HFFc6 (cell line): Measurements from ENCODE around the gene GRID1. TPM values are rescaled to one million over a fixed set of nuclear protein-coding genes. Genes with fewer than 3 reads are reported as not detected.
A peak's percentile ranks its signal among the peaks of the same experiment; 100 is the strongest.

Experiments used
- DNase-seq: peaks from one replicate; pipeline ENCODE4 v3.0.0-alpha.2; 2018
- H3K27ac Mint-ChIP-seq: 2 replicates; pipeline ENCODE4 v1.8.0; 2020; ENCODE audit warnings: mild to moderate bottlenecking, mixed read lengths
- H3K27me3 Mint-ChIP-seq: 2 replicates; pipeline ENCODE4 v1.8.0; 2021; ENCODE audit warnings: mild to moderate bottlenecking, moderate library complexity, mixed read lengths; ENCODE audit not compliant: insufficient read depth
- H3K36me3 Mint-ChIP-seq: 2 replicates; pipeline ENCODE4 v1.8.0; 2021; ENCODE audit warnings: low read depth, mixed read lengths
- H3K4me1 Mint-ChIP-seq: 2 replicates; pipeline ENCODE4 v1.8.0; 2020; ENCODE audit warnings: low read depth, mixed read lengths
- H3K4me3 Mint-ChIP-seq: 2 replicates; pipeline ENCODE4 v1.8.0; 2020; ENCODE audit warnings: mild to moderate bottlenecking, moderate library complexity, mixed read lengths
- H3K9me3 Mint-ChIP-seq: 2 replicates; pipeline ENCODE4 v1.8.0; 2020; ENCODE audit warnings: mild to moderate bottlenecking, mixed read lengths
- total RNA-seq, 6 experiments: library from RNA; stranded (reverse); fragmentation: NEBNext Ultra II Directional; extraction: Animal tissue kit (Norgen Biotek cat#: 25700); gene quantifications; 2 replicates in 1 of 6; 3 replicates in 5 of 6; pipeline ENCODE4 v1.2.3, GENCODE V29; 2021
- TF ChIP-seq, protein P1 (sequence below): fragments of 200-600 bp; sonication (generic); IDR thresholded peaks from 2 replicates; pipeline ENCODE4 v1.5.0; 2021; ENCODE audit warnings: antibody characterized with exemption, mild to moderate bottlenecking

The GRID1 gene
- total RNA-seq, 6 experiments from 2014 or later, result not detected

- Mint-ChIP-seq H3K27me3 (0 out of 2 replicates have a peak, but pooled peaks cover 2% of the 10 kb centered on the region), H3K9me3 (peaks cover 40% of the 10 kb centered on the region), H3K36me3 (peaks cover 11% of the 10 kb centered on the region; the same call in 1 of the 2 replicates), H3K4me3 (no peak overlapping the region), H3K27ac (no peak overlapping the region), H3K4me1 (no peaks in the 10 kb centered on the region; the same call in 1 of the 2 replicates)
- TF ChIP-seq, protein P1, sequence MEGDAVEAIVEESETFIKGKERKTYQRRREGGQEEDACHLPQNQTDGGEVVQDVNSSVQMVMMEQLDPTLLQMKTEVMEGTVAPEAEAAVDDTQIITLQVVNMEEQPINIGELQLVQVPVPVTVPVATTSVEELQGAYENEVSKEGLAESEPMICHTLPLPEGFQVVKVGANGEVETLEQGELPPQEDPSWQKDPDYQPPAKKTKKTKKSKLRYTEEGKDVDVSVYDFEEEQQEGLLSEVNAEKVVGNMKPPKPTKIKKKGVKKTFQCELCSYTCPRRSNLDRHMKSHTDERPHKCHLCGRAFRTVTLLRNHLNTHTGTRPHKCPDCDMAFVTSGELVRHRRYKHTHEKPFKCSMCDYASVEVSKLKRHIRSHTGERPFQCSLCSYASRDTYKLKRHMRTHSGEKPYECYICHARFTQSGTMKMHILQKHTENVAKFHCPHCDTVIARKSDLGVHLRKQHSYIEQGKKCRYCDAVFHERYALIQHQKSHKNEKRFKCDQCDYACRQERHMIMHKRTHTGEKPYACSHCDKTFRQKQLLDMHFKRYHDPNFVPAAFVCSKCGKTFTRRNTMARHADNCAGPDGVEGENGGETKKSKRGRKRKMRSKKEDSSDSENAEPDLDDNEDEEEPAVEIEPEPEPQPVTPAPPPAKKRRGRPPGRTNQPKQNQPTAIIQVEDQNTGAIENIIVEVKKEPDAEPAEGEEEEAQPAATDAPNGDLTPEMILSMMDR, result no peak
- no peak for DNase-seq
Measured at GRCh38 chr10:85643845-85644525, 722.6 kb downstream of the GRID1 start.

GRCh38 chr10:85643171-85643844 lies 723.3 kb downstream of the GRID1 start:
- H3K27me3 Mint-ChIP-seq, result 0 out of 2 replicates have a peak, but pooled peaks cover 2% of the 10 kb centered on the region
- DNase-seq, result no peak
- H3K4me3 Mint-ChIP-seq, result no peak overlapping the region
- TF ChIP-seq, protein P1, result no peak
- peaks cover 33% of the 10 kb centered on the region for H3K9me3 Mint-ChIP-seq
- H3K27ac Mint-ChIP-seq, result peak overlapping the region; percentile 36; the same call in 1 of the 2 replicates
- H3K4me1 Mint-ChIP-seq, result no peaks in the 10 kb centered on the region; the same call in 1 of the 2 replicates
- H3K36me3 Mint-ChIP-seq, result peaks cover 11% of the 10 kb centered on the region; the same call in 1 of the 2 replicates

DNA sequence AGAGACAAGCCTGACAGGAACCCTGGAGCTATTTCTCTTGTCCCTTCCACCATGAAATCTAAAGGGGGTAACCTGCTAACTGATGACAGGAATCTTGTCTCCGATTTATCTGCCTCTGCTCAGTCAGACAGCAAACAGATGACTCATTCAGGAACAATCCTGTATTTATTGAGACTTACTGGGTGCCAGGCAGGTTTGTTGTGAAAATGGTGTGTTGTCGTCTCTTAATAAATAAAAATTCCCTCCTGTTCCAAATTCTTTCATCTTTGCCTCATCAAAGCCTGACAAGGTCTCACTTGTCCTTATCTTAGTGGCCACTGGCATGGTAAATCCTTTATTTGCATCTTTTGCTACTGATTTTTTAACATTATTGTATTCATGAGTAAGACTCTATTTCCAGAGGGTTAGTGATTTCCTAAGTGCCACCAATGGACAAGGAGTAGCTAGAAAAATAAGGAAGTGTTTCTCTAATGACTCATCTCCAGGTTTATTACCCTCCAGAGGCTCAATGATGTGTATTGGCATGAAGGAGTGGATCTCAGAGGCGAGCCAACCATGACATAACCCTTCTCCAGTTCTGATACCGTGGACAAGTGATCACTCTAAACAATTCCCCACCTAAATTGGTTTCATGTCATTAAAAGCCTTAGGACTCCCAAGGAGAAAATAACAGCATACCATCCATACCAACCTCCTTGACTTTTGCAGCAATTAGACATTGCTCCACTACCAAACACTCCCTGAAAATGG lies 724.0 kb downstream of the GRID1 start:
- DNase-seq, result peak; percentile 45
- no peak overlapping the region for H3K4me3 Mint-ChIP-seq

DNA sequence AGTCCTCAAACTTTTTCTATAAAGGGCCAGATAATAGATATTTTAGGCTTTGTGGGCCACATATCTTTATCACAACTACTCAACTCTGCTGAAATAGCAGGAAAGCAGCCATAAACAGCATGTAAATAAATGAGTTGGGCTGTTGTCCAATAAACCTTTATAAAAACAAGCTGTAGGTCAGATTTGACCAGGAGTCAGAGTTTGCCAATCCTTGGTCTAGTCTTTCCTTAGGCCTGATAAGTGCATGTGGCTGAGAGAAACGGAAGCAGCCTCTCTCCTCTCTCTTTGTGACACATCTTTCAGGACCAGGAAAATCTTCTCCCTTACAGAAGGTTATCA lies 724.5 kb downstream of the GRID1 start:
- Mint-ChIP-seq H3K9me3 (peaks cover 28% of the 10 kb centered on the region), H3K4me1 (no peaks in the 10 kb centered on the region; the same call in 1 of the 2 replicates), H3K36me3 (peaks cover 8% of the 10 kb centered on the region; the same call in 1 of the 2 replicates), H3K27ac (peak overlapping the region; percentile 26; the same call in 1 of the 2 replicates), H3K4me3 (no peak overlapping the region), H3K27me3 (0 out of 2 replicates have a peak, but pooled peaks cover 2% of the 10 kb centered on the region)
- no peak for DNase-seq
- TF ChIP-seq, protein P1, result no peak

More for the DNA sequence above, 724.0 kb downstream of the GRID1 start:
- TF ChIP-seq, protein P1, result no peak
- Mint-ChIP-seq H3K4me1 (no peaks in the 10 kb centered on the region; the same call in 1 of the 2 replicates), H3K36me3 (peaks cover 11% of the 10 kb centered on the region; the same call in 1 of the 2 replicates), H3K9me3 (peaks cover 28% of the 10 kb centered on the region), H3K27ac (peak overlapping the region; percentile 26; the same call in 1 of the 2 replicates), H3K27me3 (0 out of 2 replicates have a peak, but pooled peaks cover 2% of the 10 kb centered on the region)

DNA sequence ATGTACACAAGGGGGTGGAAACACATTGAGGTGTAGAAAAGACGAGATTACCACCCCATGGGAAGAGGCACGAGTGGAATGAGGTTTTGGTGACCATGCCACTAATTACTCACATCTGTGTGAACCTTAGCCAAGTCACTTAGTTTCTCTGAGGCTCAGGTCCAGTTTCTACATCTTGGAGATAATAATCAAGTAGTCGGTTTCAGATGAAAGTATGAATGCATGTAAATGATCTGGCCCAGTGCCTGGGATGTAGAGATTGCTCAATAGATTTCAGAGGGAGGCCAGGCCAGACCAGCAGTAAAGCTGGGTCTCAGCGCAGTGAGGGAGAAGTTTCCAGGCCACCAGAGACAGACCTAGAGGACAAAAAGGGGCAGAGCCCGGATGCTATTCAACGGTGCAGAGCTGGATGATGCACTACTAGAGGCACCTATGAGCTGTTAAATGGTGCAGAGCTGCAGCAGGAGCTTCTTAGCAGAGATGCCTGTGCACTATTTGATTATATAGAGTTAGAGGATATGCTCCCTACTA lies 725.1 kb downstream of the GRID1 start:
- Mint-ChIP-seq H3K27me3 (0 out of 2 replicates have a peak, but pooled peaks cover 2% of the 10 kb centered on the region), H3K4me1 (no peaks in the 10 kb centered on the region; the same call in 1 of the 2 replicates), H3K36me3 (peaks cover 3% of the 10 kb centered on the region; the same call in 1 of the 2 replicates), H3K4me3 (no peak overlapping the region), H3K9me3 (peaks cover 26% of the 10 kb centered on the region), H3K27ac (no peak overlapping the region)
- TF ChIP-seq, protein P1, result no peak
- no peak for DNase-seq
